MM.1S (cell line): ENCODE data around the gene ESF1.

Experiments
- DNase-seq: peaks from one replicate; pipeline ENCODE4 v3.0.0-alpha.2; 2015
- H2AFZ ChIP-seq: fragments of 300-600 bp; sonication (generic); 2 replicates; pipeline ENCODE4 v1.6.0; 2016; ENCODE audit warnings: antibody characterized with exemption, low read length
- H3F3A ChIP-seq: fragments of 300-600 bp; sonication (generic); 2 replicates; pipeline ENCODE4 v1.6.1; 2016; ENCODE audit warnings: mild to moderate bottlenecking, antibody characterized with exemption, low read length, moderate library complexity, mixed read lengths; ENCODE audit not compliant: insufficient read depth
- H3K27ac ChIP-seq: fragments of 300-600 bp; sonication (generic); 2 replicates; pipeline ENCODE4 v1.5.1; 2016; ENCODE audit warnings: mild to moderate bottlenecking, low read length
- H3K27me3 ChIP-seq: fragments of 300-600 bp; sonication (generic); replicated peaks from 2 replicates; pipeline ENCODE4 v1.6.0; 2016; ENCODE audit warnings: low read length; ENCODE audit not compliant: insufficient read depth
- H3K36me3 ChIP-seq: fragments of 300-600 bp; sonication (generic); replicated peaks from 2 replicates; pipeline ENCODE4 v1.6.1; 2016; ENCODE audit warnings: mild to moderate bottlenecking, low read length, mixed read lengths; ENCODE audit not compliant: insufficient read depth
- H3K4me1 ChIP-seq: fragments of 300-600 bp; sonication (generic); 2 replicates; pipeline ENCODE4 v1.6.1; 2016; ENCODE audit warnings: low read length, mixed read lengths
- H3K4me2 ChIP-seq: fragments of 300-600 bp; sonication (generic); 2 replicates; pipeline ENCODE4 v1.6.0; 2016; ENCODE audit warnings: low read depth, low read length
- H3K4me3 ChIP-seq: fragments of 300-600 bp; sonication (generic); 2 replicates; pipeline ENCODE4 v1.5.1; 2016; ENCODE audit warnings: low read length, mixed read lengths
- H3K79me2 ChIP-seq: fragments of 300-600 bp; sonication (generic); 2 replicates; pipeline ENCODE4 v1.6.1; 2016; ENCODE audit warnings: mixed run types, low read length, mixed read lengths
- H3K9ac ChIP-seq: fragments of 300-600 bp; sonication (generic); 2 replicates; pipeline ENCODE4 v1.6.1; 2016; ENCODE audit warnings: low read length, mixed read lengths
- H3K9me2 ChIP-seq: fragments of 300-600 bp; sonication (generic); replicated peaks from 2 replicates; pipeline ENCODE4 v1.6.1; 2016; ENCODE audit warnings: mild to moderate bottlenecking, low read length, mixed read lengths; ENCODE audit not compliant: insufficient read depth
- H3K9me3 ChIP-seq: fragments of 300-600 bp; sonication (generic); replicated peaks from 2 replicates; pipeline ENCODE4 v1.6.1; 2016; ENCODE audit warnings: mild to moderate bottlenecking, low read length, mixed read lengths; ENCODE audit not compliant: insufficient read depth
- H4K20me1 ChIP-seq: fragments of 300-600 bp; sonication (generic); 2 replicates; pipeline ENCODE4 v1.6.1; 2016; ENCODE audit warnings: mild to moderate bottlenecking, low read length, moderate library complexity, mixed read lengths; ENCODE audit not compliant: insufficient read depth
- EZH2 ChIP-seq: fragments of 300-600 bp; sonication (generic); optimal IDR thresholded peaks from 2 replicates; pipeline ENCODE3; 2017; ENCODE audit warnings: low read depth, mild to moderate bottlenecking, antibody characterized with exemption, low read length, mixed read lengths
- EZH2phosphoT487 ChIP-seq: fragments of 300-600 bp; sonication (generic); IDR thresholded peaks from 2 replicates; pipeline ENCODE4 v1.6.1; 2018; ENCODE audit warnings: antibody characterized with exemption, low read length
- TF ChIP-seq, protein P1 (sequence below): fragments of 300-600 bp; sonication (generic); IDR thresholded peaks from 2 replicates; pipeline ENCODE4 v1.5.1; 2016; ENCODE audit warnings: antibody characterized with exemption, low read length, mixed read lengths

Gene ESF1

GRCh38 chr20:13819885-13820645 is 35.3 kb upstream of the ESF1 start:
- peaks cover 8% of the 10 kb centered on the region; the same call in 1 of the 2 replicates for H3F3A ChIP-seq
- DNase-seq, result peak; percentile 68
- peaks cover 3% of the 10 kb centered on the region; the same call in 1 of the 2 replicates for H3K36me3 ChIP-seq
- H3K9me2 ChIP-seq, result no peaks in the 10 kb centered on the region
- H3K9me3 ChIP-seq, result no peaks in the 10 kb centered on the region
- no peaks in the 10 kb centered on the region for H3K27me3 ChIP-seq
- TF ChIP-seq EZH2phosphoT487, result no peak
- TF ChIP-seq, protein P1, sequence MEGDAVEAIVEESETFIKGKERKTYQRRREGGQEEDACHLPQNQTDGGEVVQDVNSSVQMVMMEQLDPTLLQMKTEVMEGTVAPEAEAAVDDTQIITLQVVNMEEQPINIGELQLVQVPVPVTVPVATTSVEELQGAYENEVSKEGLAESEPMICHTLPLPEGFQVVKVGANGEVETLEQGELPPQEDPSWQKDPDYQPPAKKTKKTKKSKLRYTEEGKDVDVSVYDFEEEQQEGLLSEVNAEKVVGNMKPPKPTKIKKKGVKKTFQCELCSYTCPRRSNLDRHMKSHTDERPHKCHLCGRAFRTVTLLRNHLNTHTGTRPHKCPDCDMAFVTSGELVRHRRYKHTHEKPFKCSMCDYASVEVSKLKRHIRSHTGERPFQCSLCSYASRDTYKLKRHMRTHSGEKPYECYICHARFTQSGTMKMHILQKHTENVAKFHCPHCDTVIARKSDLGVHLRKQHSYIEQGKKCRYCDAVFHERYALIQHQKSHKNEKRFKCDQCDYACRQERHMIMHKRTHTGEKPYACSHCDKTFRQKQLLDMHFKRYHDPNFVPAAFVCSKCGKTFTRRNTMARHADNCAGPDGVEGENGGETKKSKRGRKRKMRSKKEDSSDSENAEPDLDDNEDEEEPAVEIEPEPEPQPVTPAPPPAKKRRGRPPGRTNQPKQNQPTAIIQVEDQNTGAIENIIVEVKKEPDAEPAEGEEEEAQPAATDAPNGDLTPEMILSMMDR, result peak; percentile 57
- TF ChIP-seq EZH2, result no peak
- no peaks in the 10 kb centered on the region for H3K79me2 ChIP-seq
- H2AFZ ChIP-seq, result no peak overlapping the region
- H3K4me3 ChIP-seq, result no peak overlapping the region
- H3K4me2 ChIP-seq, result no peak overlapping the region
- no peak overlapping the region for H3K9ac ChIP-seq
- H4K20me1 ChIP-seq, result no peaks in the 10 kb centered on the region
- no peaks in the 10 kb centered on the region for H3K4me1 ChIP-seq
- no peak overlapping the region for H3K27ac ChIP-seq

GRCh38 chr20:13817342-13817741 is 32.6 kb upstream of the ESF1 start:
- Histone ChIP-seq H3K27ac (no peak overlapping the region), H3K4me2 (no peak overlapping the region), H4K20me1 (no peaks in the 10 kb centered on the region), H3K4me3 (no peak overlapping the region), H3K9me2 (no peaks in the 10 kb centered on the region), H2AFZ (no peak overlapping the region), H3K79me2 (no peaks in the 10 kb centered on the region), H3K9ac (no peak overlapping the region), H3K4me1 (no peaks in the 10 kb centered on the region), H3K36me3 (peaks cover 3% of the 10 kb centered on the region; the same call in 1 of the 2 replicates), H3K9me3 (no peaks in the 10 kb centered on the region), H3K27me3 (no peaks in the 10 kb centered on the region), H3F3A (peaks cover 9% of the 10 kb centered on the region; the same call in 1 of the 2 replicates)
- TF ChIP-seq, protein P1, result no peak
- TF ChIP-seq EZH2 (no peak), EZH2phosphoT487 (no peak)
- DNase-seq, result no peak

DNA sequence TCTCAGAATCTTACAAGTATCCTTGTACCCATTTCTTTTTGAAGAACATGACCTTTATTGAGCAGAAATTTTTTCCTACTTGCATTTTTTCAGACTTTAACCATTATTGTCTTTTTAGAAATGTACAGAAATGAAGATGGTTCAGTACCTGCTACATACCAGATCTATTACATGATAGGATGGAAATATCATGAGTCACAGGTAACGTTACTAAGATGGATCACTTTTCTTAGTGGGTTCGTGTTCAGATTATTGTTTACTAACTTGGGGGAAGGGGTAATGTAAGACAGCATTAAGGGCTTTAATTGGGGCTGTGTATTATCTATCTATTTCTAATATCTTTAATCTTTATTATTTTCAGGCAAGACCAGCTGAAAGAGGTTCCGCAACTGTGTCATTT is 32.0 kb upstream of the ESF1 start:
- TF ChIP-seq EZH2 (no peak), EZH2phosphoT487 (no peak)
- TF ChIP-seq, protein P1, result no peak

More for the DNA sequence above, 32.0 kb upstream of the ESF1 start:
- H3K36me3 ChIP-seq, result peaks cover 3% of the 10 kb centered on the region; the same call in 1 of the 2 replicates
- no peaks in the 10 kb centered on the region for H3K9me3 ChIP-seq
- H3K27me3 ChIP-seq, result no peaks in the 10 kb centered on the region
- H3K9me2 ChIP-seq, result no peaks in the 10 kb centered on the region
- no peak overlapping the region for H2AFZ ChIP-seq
- no peak overlapping the region for H3K4me2 ChIP-seq
- no peak overlapping the region for H3K9ac ChIP-seq
- H3K79me2 ChIP-seq, result no peaks in the 10 kb centered on the region
- no peaks in the 10 kb centered on the region for H3K4me1 ChIP-seq
- no peak for DNase-seq
- peaks cover 9% of the 10 kb centered on the region; the same call in 1 of the 2 replicates for H3F3A ChIP-seq
- H3K4me3 ChIP-seq, result no peak overlapping the region
- no peaks in the 10 kb centered on the region for H4K20me1 ChIP-seq
- no peak overlapping the region for H3K27ac ChIP-seq
